HFF-Myc (cell line): Measurements from ENCODE around the gene TAGLN.

ENCODE experiments used
- DNase-seq: peaks from one replicate; pipeline ENCODE4 v3.0.0-alpha.2; 2011; ENCODE audit warnings: low read depth; ENCODE audit errors: extremely low read depth
- H3K4me3 ChIP-seq: replicated peaks from 2 replicates; pipeline ENCODE4 v1.5.1; 2011; ENCODE audit warnings: low read depth, mild to moderate bottlenecking, control low read depth, low read length
- CTCF ChIP-seq: IDR thresholded peaks from 2 replicates; pipeline ENCODE4 v1.5.1; 2012; ENCODE audit warnings: mild to moderate bottlenecking, low read depth, low read length, control low read depth; ENCODE audit errors: missing control alignments

TAGLN gene

DNA sequence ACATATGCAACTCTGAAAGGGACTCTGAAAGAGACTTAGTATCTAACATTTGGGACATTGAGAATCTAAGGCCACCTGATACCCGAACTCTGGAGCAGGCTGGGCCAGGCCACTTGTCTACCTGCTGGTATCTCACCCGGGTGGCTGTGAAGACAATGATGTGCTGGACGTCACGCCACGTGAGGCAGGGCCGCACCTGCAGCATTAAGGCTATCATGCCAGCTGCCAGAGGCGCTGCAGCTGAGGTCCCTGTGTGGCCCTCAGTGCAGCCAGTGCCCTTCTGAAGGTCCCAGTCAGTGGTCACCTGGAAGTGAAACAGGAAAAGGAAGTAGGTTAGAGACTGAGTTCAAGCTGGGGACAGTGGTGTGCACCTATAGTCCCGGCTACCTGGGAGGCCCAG lies 20.3 kb downstream of the TAGLN start:
- no peak overlapping the region for H3K4me3 ChIP-seq
- no peak for TF ChIP-seq CTCF
- no peak for DNase-seq

GRCh38 chr11:117219995-117220394 lies 20.8 kb downstream of the TAGLN start:
- H3K4me3 ChIP-seq, result no peak overlapping the region
- no peak for TF ChIP-seq CTCF
- DNase-seq, result no peak

DNA sequence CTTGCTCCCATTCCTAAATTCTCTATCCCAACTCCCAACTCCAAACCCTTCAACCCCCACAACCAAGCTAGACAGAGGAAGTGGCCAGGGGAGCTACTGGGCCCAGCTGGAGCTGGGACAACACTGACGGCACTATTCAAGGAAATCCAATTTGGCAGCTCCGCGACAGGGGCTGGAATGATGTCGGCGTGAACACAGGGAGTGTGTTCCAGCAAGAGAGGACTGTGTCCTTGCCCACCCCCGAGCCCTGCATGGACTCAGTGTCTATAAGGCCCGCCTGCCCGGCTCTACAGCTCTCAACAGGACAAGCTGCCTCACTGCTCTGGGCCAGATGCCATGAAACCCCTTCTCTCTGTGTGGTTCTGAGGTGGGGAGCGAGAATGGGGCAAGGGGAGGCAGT lies 21.4 kb downstream of the TAGLN start:
- H3K4me3 ChIP-seq, result no peak overlapping the region
- DNase-seq, result no peak
- TF ChIP-seq CTCF, result no peak

DNA sequence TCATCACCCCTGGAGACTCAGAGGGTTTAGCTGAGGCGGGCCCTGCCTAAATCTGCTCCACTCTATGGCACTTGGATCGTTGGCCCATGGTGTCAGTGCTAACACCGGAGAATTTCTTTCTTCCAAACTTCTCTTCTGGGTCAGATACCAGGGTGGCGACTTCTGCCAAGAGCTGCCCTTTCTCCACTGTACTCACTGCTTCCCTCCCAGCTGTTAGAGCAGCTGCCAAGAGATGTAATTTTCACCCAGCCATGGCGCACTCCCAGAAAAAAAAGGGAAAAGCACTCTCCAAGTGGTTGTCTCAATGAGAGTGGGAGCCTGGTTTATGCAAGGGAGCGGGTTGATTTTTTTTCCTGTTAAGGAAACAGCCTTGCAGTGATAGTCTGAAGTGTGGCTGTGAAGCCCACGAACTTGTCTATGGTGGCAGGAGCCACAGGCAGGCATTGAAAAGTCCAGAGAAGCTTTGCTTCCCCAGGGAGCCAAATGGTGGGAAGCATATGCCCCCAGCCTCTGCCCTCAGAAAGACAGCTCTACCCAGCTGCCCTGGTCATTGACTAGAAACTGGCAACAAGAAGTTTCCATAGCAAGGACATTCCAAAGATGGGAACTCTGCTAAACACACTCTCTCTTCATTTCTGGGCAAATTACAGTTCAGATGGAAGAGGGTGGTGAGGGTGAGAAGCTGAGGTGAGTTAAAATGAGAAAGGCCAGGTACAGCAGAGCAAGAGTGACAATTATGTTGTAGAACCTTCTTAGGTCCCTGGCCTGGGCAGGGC lies 22.0 kb downstream of the TAGLN start:
- H3K4me3 ChIP-seq, result no peak overlapping the region
- no peak for DNase-seq
- TF ChIP-seq CTCF, result no peak

DNA sequence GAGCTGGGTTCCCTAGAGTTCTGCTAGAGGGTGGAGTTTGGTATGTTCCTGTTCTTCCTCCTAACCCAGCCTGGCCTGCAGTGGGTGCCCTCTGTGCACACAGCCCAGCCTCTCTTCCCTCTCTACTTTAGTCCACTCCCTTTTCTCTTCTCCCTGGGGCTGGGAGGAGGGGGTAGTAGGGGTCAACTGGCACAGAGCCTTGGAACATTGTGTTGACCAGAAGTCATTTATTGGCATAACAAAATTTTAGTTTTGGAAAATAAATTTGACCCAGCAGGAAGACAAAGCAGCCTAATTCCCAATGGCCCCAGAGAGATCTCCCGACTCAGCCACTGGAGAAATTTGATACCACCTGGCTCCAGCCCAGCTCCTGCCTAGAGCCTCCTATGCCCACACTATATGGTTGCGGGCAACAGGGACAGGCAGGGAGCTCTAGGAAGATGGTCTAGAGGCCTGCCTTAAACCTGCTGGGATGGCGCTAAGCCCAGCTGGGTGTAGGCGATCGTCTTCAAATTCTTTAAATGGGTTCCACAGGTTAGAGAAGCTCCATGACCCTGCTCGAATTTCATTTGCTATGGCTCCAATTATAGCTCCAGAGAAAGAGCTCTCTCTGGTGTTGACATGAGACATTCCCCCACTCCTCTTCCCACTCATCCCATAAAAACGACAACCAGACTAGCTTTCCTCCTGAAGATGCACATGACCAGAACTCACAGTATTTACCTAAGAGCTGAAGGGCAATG lies 22.8 kb downstream of the TAGLN start:
- peak; percentile 5 for TF ChIP-seq CTCF
- H3K4me3 ChIP-seq, result no peak overlapping the region
- no peak for DNase-seq

- DNase-seq, result no peak
- no peak for TF ChIP-seq CTCF
- H3K4me3 ChIP-seq, result no peak overlapping the region
These were observed 24.0 kb downstream of the TAGLN start for GRCh38 chr11:117222991-117223740.
